NOMO-1 (cell line): ENCODE data around the gene B4GAT1.
"Not testable (repeated sequence)": the region's sequence is repeated elsewhere in the genome, so short reads cannot be mapped to it uniquely, and the experiment has no call there.

Experiments used
- DNase-seq, 2 experiments: peaks; one replicate each; lab custom pipeline; 2025; ENCODE audit not compliant: unreplicated experiment in 2 of 2; lab: John Stamatoyannopoulos, UW

The B4GAT1 gene

DNA sequence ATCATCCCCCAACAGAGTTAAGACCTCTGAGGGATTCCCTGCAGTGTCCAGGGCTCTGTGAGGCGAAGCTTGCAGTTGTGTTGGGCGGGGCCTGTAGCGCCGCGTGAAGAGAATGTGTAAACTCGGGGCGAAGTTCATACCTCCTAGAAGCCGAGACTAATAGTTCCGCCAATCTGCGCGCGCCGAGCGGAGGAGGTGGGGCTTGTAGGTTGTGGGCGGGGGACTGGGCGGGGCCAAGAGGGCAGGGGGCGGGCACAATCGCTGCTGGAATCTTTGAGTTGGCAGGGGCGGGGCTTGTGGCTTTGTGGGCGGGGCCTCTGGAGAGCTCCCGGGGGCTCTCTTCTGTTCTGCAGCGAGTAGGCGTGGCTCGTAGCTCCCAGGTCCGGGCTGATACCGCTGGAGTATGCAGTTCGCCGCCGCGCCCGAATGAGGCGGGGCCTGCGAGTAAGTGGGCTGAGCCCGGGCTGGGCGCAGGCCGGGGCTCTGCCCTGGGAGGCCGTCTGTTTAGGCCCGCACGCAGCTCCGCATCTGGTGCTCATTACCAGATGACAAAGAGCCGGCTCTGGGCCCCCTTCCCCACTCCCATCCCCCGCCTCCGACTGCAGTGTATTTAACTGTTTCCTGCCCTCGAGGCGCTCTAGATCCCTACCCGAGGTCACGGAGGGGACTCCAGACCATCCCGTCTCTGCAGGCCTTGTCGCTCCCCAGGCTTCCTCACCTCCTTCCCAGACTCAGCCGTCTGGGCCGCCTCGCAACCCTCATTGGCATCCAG, 34.7 kb downstream of the B4GAT1 start:
- DNase-seq: peak; percentile 94 to 97

DNA sequence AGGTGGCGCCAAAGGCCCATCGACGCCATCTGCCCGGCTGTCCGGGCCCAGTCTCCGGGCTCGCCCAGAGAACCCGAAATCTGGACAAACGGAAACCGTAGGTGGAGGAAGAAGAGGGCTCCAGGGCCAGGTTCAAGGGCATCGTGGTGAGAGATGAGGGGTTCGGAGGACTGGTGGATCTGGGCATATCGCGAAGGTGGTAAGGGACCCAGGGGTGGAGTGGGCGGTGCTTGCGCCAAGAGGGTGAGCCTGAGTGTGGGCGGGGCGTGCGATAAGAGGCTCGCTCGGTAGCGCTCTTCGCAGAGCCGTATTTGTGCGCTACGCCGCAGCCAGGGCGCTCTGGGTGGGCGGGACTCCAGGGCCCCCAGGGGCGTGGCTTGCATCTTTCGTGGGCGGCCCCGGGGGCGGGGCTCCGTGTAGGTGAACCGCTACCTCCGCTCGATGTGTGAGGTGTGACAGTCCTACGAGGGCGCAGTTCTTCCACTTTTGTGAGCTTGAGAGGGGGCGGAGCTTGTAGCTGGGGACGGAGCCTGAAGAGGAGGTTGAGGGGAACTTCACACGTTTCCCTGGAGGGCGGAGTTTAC, 35.4 kb downstream of the B4GAT1 start:
- DNase-seq: peak; percentile 93 to 94

DNA sequence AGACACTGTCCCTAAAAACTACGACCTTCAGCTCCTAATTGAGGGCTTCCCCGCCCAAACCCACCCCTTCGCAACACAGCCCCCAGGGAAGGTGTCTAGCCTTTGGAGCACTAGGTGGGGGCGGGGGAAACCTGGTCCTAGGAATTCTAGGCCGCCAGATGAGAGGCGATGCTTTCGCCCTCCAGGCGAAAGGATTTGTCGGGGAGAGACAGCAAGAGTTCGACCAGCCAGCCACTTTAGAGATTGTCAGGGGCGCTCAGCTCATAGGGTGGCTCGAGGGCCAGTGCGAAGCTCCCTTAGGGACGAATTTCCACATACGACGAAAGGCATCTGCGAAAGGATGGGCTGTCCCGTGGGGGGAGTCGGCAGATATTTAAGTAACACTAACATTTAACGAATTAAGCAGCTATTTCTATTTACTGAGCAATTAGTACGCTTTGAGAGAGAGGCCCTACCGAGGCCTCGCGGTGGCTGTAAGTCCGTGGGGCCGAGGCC, 35.9 kb downstream of the B4GAT1 start:
- no peak for DNase-seq

DNA sequence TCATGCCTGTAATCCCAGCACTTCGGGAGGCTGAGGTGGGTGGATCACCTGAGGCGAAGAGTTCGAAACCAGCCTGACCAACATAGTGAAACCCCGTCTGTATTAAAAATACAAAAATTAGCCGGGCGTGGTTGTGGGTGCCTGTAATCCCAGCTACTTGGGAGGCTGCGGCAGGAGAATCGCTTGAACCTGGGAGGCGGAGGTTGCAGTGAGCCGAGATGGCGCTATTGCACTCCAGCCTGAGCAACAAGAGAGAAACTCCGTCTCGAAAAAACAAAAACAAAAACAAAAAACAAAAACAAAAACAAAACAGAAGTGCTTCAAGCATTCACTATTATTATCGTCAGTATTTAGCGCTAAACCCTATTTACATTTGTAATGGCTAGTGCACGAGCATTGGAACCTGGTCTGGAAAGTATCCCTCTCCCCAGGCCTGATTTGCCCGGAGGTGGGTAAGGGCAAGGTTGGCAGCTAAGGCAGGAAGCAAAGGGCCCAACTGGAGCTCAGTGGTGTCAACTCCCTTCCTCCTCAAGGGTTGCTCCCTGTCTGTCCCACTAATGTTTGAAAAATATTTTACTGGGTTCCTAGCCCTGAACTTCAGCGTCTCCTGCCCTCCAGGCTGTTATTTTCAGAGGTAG, 36.5 kb downstream of the B4GAT1 start:
- DNase-seq: not testable (repeated sequence)

DNA sequence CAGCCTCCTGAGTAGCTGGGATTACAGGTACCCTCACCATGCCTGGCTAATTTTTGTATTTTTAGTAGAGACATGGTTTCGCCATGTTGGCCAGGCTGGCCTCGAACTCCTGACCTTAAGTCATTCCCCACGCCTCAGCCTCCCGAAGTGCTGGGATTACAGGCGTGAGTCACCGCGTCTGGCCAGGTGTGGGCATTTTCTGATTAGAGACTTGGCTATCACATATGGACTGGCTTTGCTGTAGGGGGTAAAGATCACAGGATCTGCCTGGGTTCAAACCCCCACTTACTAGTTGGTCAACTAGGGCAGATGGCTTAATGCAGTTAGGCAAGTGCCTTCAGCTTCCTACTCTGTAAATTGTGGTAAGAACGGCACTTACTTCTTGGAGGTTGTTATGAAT, 37.1 kb downstream of the B4GAT1 start:
- DNase-seq: no peak

DNA sequence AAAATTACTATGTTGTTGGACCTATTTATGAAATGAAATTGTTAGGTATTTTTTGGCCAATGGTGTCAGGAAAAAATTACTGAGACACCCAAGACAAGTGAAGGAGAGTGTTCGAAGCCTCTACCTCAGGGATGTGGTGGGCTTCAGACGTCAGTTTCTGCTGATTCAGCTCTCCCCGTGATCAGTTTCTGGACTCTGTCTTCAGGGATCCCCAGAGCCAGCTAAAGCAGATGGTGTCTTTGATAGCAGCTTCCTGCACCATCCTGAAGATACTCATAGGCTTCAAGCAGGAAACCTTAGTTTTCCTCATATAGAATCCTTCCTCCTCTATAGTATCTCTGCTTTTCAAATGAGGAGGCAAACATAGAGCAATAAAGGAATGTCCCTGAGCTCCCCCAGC, 38.0 kb downstream of the B4GAT1 start:
- no peak for DNase-seq

DNA sequence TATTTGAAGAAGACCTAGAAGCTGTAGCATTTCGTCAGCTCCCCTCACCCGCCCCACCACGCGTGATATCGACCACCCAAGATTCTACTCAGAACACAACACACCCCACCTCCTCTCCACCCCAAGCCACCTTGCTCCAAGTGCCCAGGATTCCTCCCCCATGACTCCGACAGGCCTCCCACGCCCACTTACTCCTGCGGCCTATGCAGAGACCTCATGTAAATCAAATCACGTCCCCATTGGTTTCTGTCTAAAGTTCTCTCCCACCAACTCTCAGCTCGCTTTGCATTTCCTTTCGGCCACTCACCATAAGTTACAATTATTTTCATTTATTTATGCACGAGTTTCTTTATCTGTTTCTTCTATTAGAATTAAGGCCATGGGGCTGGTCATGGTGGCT, 44.8 kb downstream of the B4GAT1 start:
- DNase-seq: no peak

DNA sequence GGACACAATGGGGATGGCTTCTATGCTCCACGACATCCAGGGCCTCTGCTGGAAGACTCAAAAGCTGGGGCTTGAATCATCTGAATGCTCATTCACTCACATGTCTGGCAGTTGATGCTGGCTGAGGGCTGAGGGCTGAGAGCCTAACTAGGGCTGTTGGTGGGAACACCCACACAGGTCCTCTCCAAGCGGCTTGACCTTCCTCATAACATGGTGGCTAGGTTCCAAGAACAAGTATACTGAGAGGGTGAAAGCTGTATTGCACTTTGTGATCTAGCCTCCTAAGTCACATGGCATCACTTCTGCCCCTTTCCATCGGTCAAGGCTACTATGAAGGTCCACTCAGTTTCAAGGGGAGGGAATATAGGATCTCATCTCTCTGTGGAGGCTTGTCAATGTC, 48.2 kb downstream of the B4GAT1 start:
- no peak for DNase-seq

DNA sequence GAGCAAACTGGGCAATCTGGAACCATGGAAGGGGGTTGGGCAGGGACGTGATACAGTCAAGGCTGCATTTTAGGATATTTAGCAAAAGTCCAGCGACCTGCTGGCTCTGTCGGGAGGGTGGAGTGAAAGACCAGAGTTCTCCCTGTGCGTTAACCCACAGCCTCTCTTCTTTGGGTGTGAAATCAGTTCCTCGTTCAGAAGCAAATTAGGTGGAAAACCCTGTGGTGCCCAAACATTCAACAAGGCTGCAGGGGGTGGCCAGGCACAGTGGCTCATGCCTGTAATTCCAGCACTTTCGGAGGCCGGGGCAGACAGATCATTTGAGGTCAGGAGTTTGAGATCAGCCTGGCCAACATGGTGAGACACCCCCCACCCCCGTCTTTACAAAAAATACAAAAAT, 49.8 kb downstream of the B4GAT1 start:
- DNase-seq: no peak
